NCI-H526 (cell line): ENCODE measurements around the gene NFKBIZ.

Experiments
- DNase-seq, 2 experiments: peaks; one replicate each; lab custom pipeline; 2025; lab: John Stamatoyannopoulos, UW

The NFKBIZ gene

GRCh38 chr3:101825904-101826445, 23.3 kb upstream of the NFKBIZ start:
- no peak for DNase-seq

GRCh38 chr3:101827211-101828174, 21.8 kb upstream of the NFKBIZ start:
- peak; percentile 42 to 72 for DNase-seq

- DNase-seq = peak; percentile 3 to 4
These were observed 21.0 kb upstream of the NFKBIZ start for GRCh38 chr3:101828276-101828675.

- DNase-seq = no peak
These were observed 20.4 kb upstream of the NFKBIZ start for GRCh38 chr3:101828691-101829436.

GRCh38 chr3:101829437-101829830, 19.9 kb upstream of the NFKBIZ start:
- no peak for DNase-seq

GRCh38 chr3:101829874-101830273, 19.4 kb upstream of the NFKBIZ start:
- no peak for DNase-seq

- no peak for DNase-seq
These were observed 15.8 kb upstream of the NFKBIZ start for GRCh38 chr3:101833446-101833974.

- no peak for DNase-seq
These were observed 13.6 kb upstream of the NFKBIZ start for GRCh38 chr3:101835676-101836075.

GRCh38 chr3:101836160-101836559, 13.2 kb upstream of the NFKBIZ start:
- DNase-seq = no peak

GRCh38 chr3:101836652-101837598, 12.4 kb upstream of the NFKBIZ start:
- no peak for DNase-seq

- no peak for DNase-seq
These were observed 10.6 kb upstream of the NFKBIZ start for GRCh38 chr3:101838691-101839090.

- no peak for DNase-seq
These were observed 9.2 kb upstream of the NFKBIZ start for GRCh38 chr3:101840066-101840465.

- DNase-seq = no peak
These were observed 6.9 kb upstream of the NFKBIZ start for GRCh38 chr3:101842245-101842934.

GRCh38 chr3:101842935-101843330, 6.4 kb upstream of the NFKBIZ start:
- no peak for DNase-seq

- DNase-seq = no peak
These were observed 3.9 kb upstream of the NFKBIZ start for GRCh38 chr3:101845425-101845824.

- DNase-seq = peak in 1 of 2 experiments; percentile 10
These were observed 2.6 kb upstream of the NFKBIZ start for GRCh38 chr3:101846709-101847108.

GRCh38 chr3:101847328-101847727, 2.0 kb upstream of the NFKBIZ start:
- DNase-seq = peak; percentile 23 to 31

- peak in 1 of 2 experiments; percentile 18 for DNase-seq
These were observed 988 bp upstream of the NFKBIZ start for GRCh38 chr3:101848326-101848725.

- peak in 1 of 2 experiments; percentile 83 for DNase-seq
These were observed 466 bp downstream of the NFKBIZ start for GRCh38 chr3:101849714-101850245.
